K562 (cell line): Measurements from ENCODE around the gene CTAG1B. TPM values are rescaled to one million over a fixed set of nuclear protein-coding genes. Genes with fewer than 3 reads are reported as not detected.

Experiments
- ATAC-seq: fragments of 200-7000 bp; cut with Tn5 transposase; 3 replicates; pipeline ENCODE4 v1.9.1; 2020; ENCODE audit warnings: moderate library complexity
- BruUV-seq: library from RNA; stranded (reverse); fragments of 400-500 nt; replicated peaks from 2 replicates; lab custom pipeline; 2021; lab: Mats Ljungman, UMichigan
- CTCF ChIA-PET: fragments of 300-600 bp; formaldehyde crosslinking; extraction: SDS; loops from one replicate; lab custom pipeline; 2021; ENCODE audit warnings: low intra/inter-chr PET ratio; lab: Yijun Ruan, JAX
- POLR2A ChIA-PET: fragments of 300-600, 350-650 bp; sonication (Branson Sonifier 250); formaldehyde crosslinking; extraction: SDS; loops from one replicate; lab custom pipeline; 2021; ENCODE audit warnings: antibody characterized with exemption, inconsistent platforms; lab: Yijun Ruan, JAX
- DNase-seq, 4 experiments: peaks; one replicate each; pipeline versions ENCODE4 v3.0.0 to v3.0.0-alpha.2; 2011 to 2018; ENCODE audit warnings: low spot score in 3 of 4, mixed read lengths in 3 of 4; ENCODE audit errors: extremely low read depth in 1 of 4
- FAIRE-seq: peaks from 2 replicates; lab custom pipeline; 2011; peaks lifted over from hg19 to GRCh38; lab: Jason Lieb, UNC
- H2AFZ ChIP-seq: 2 replicates; pipeline ENCODE4 v1.6.0; 2011; ENCODE audit warnings: low read depth, low read length, control low read depth, inconsistent platforms
- H3K27ac ChIP-seq: fragments of 200-600 bp; 3 replicates; pipeline ENCODE4 v1.8.0; 2011; ENCODE audit warnings: low read depth, mild to moderate bottlenecking, control low read depth, inconsistent platforms, low read length, moderate library complexity, mixed read lengths; ENCODE audit errors: extremely low read depth
- H3K27me3 ChIP-seq, 2 experiments: fragments of 300-600 bp in 1 of 2; 2 replicates in 1 of 2; 3 replicates in 1 of 2; pipeline versions ENCODE4 v1.6.0 to v1.8.0; 2011; ENCODE audit warnings: inconsistent platforms in 2 of 2, low read length in 2 of 2, mild to moderate bottlenecking in 1 of 2, mixed read lengths in 1 of 2, moderate library complexity in 1 of 2; ENCODE audit not compliant: control insufficient read depth in 2 of 2, insufficient read depth in 2 of 2
- H3K36me3 ChIP-seq: fragments of 300-600 bp; 3 replicates; pipeline ENCODE4 v1.8.0; 2011; ENCODE audit warnings: mild to moderate bottlenecking, low read length, inconsistent platforms; ENCODE audit not compliant: control insufficient read depth, insufficient read depth
- H3K4me1 ChIP-seq, 2 experiments: fragments of 200-600 bp in 1 of 2; replicated peaks in 1 of 2; 2 replicates in 1 of 2; 3 replicates in 1 of 2; pipeline versions ENCODE4 v1.5.1 to v1.8.0; 2011; ENCODE audit warnings: inconsistent platforms in 2 of 2, low read length in 2 of 2, mild to moderate bottlenecking in 1 of 2, mixed read lengths in 1 of 2, moderate library complexity in 1 of 2; ENCODE audit not compliant: control insufficient read depth in 2 of 2, insufficient read depth in 2 of 2
- H3K4me2 ChIP-seq: 2 replicates; pipeline ENCODE4 v1.6.1; 2011; ENCODE audit warnings: low read length, control low read depth, inconsistent platforms, mixed read lengths; ENCODE audit not compliant: insufficient read depth
- H3K4me3 ChIP-seq: fragments of 200-600 bp; sonication (generic), shearing (Covaris generic); 2 replicates; pipeline ENCODE4 v1.5.1; 2016; ENCODE audit warnings: control low read depth, inconsistent platforms
- H3K79me2 ChIP-seq: fragments of 200-600 bp; 3 replicates; pipeline ENCODE4 v1.8.0; 2011; ENCODE audit warnings: low read length, inconsistent platforms; ENCODE audit not compliant: control insufficient read depth, insufficient read depth
- H3K9ac ChIP-seq, 2 experiments: 2 replicates each; pipeline versions ENCODE4 v1.6.0 to v1.6.1; 2011; ENCODE audit warnings: low read depth in 2 of 2, low read length in 2 of 2, control low read depth in 1 of 2, inconsistent platforms in 1 of 2, mild to moderate bottlenecking in 1 of 2, mixed read lengths in 1 of 2; ENCODE audit not compliant: insufficient read depth in 1 of 2
- H3K9me1 ChIP-seq: one replicate; pipeline ENCODE4 v1.6.0; 2011; ENCODE audit warnings: inconsistent platforms, mild to moderate bottlenecking, low read length, moderate library complexity; ENCODE audit not compliant: control insufficient read depth, insufficient read depth
- H3K9me3 ChIP-seq: replicated peaks from 2 replicates; pipeline ENCODE4 v1.5.1; 2011; ENCODE audit warnings: low read depth, low read length, inconsistent platforms; ENCODE audit not compliant: control insufficient read depth, insufficient read depth
- H4K20me1 ChIP-seq: replicated peaks from 2 replicates; pipeline ENCODE4 v1.6.1; 2011; ENCODE audit warnings: low read length, inconsistent platforms, mixed read lengths; ENCODE audit not compliant: control insufficient read depth, insufficient read depth
- ELF2 ChIP-seq: fragments of 250-450 bp; sonication (Bioruptor Pico); IDR thresholded peaks from 2 replicates; pipeline ENCODE4 v1.5.0; 2021; ENCODE audit warnings: mild to moderate bottlenecking
- EZH2 ChIP-seq: IDR thresholded peaks from 2 replicates; pipeline ENCODE4 v1.6.1; 2012; ENCODE audit warnings: low read depth, mild to moderate bottlenecking, inconsistent platforms, low read length, borderline replicate concordance
- FOSL1 ChIP-seq: fragments of 200-800 bp; sonication (Bioruptor generic); conservative IDR thresholded peaks from 2 replicates; pipeline ENCODE4 v1.6.1; 2016; ENCODE audit warnings: missing genetic modification characterization, missing compliant biosample characterization
- GTF2F1 ChIP-seq: IDR thresholded peaks from 2 replicates; pipeline ENCODE4 v1.6.1; 2011; ENCODE audit warnings: low read depth, low read length, improper control_type of control experiment
- HOXB6 ChIP-seq: fragments of 250-450 bp; sonication (Bioruptor Pico); IDR thresholded peaks from 2 replicates; pipeline ENCODE4 v1.5.1; 2022; ENCODE audit warnings: mild to moderate bottlenecking, borderline replicate concordance
- IRF2 ChIP-seq: sonication (generic); formaldehyde crosslinking; IDR thresholded peaks from 2 replicates; pipeline ENCODE4 v1.8.1; 2022; ENCODE audit warnings: mild to moderate bottlenecking, missing genetic modification reagents
- NEUROD1 ChIP-seq: fragments of 150-350 bp; IDR thresholded peaks from 2 replicates; pipeline ENCODE4 v1.6.1; 2014; ENCODE audit warnings: borderline replicate concordance, low read length, low read depth; ENCODE audit not compliant: partially characterized antibody
- NR3C1 ChIP-seq: sonication (generic); formaldehyde crosslinking; IDR thresholded peaks from 2 replicates; pipeline ENCODE4 v1.8.1; 2022; ENCODE audit warnings: missing genetic modification reagents
- RBM14 ChIP-seq: fragments of 200-400 bp; formaldehyde crosslinking; IDR thresholded peaks from 2 replicates; pipeline ENCODE4 v1.6.1; 2018; ENCODE audit warnings: low read depth, mild to moderate bottlenecking, low read length, moderate library complexity, borderline replicate concordance; ENCODE audit not compliant: insufficient read depth
- SAFB ChIP-seq: fragments of 200-400 bp; formaldehyde crosslinking; IDR thresholded peaks from 2 replicates; pipeline ENCODE4 v1.6.1; 2017; ENCODE audit warnings: low read depth, low read length, borderline replicate concordance
- TAF1 ChIP-seq: IDR thresholded peaks from 2 replicates; pipeline ENCODE4 v1.6.1; 2011; ENCODE audit warnings: mild to moderate bottlenecking, low read length, moderate library complexity; ENCODE audit not compliant: insufficient read depth, control insufficient read depth, severe bottlenecking; ENCODE audit errors: extremely low read depth
- ZNF280B ChIP-seq: fragments of 250-450 bp; sonication (Bioruptor Pico); IDR thresholded peaks from 2 replicates; pipeline ENCODE4 v1.5.1; 2021; ENCODE audit warnings: mild to moderate bottlenecking
- ZNF282 ChIP-seq: sonication (generic); formaldehyde crosslinking; IDR thresholded peaks from 2 replicates; pipeline ENCODE4 v1.8.1; 2023; ENCODE audit warnings: missing genetic modification reagents
- ZNF408 ChIP-seq: fragments of 250-450 bp; sonication (Bioruptor Pico); IDR thresholded peaks from 2 replicates; pipeline ENCODE4 v1.4.0; 2020; ENCODE audit warnings: low read depth, mild to moderate bottlenecking, moderate library complexity
- WGBS: fragments of 100-300 bp; shearing (Covaris generic); methylation state at CpG from one replicate; pipeline ENCODE4 v1.1.6; 2016; ENCODE audit warnings: low coverage, mixed read lengths; ENCODE audit not compliant: insufficient coverage; ENCODE audit errors: missing lambda C conversion rate; 5-methylcytosine and 5-hydroxymethylcytosine counted together
- in situ Hi-C: fragments of 300-500 bp; cut with MboI; formaldehyde crosslinking; loops from 4 replicates; pipeline ENCODE4 v1.15.0; 2018; ENCODE audit warnings: inconsistent platforms, mixed read lengths
- intact Hi-C: fragments of 100-400 bp; cut with micrococcal nuclease; formaldehyde crosslinking; loops from 2 replicates; pipeline ENCODE4 v1.14.2; 2022
- polyA plus RNA-seq, 8 experiments: library from polyadenylated mRNA; depleted of rRNA in 4 of 8; stranded (reverse) in 5 of 8; unstranded in 3 of 8; fragments of >200 nt; fragmentation: Nextera tagmentation in 2 of 8; fragmentation: Illumina TruSeq in 1 of 8; extraction: Ambion mirVana in 2 of 8; extraction: Trizol in 1 of 8; gene quantifications; 2 replicates each; pipeline versions ENCODE4 v1.2.1 to v1.2.3, GENCODE V29; 2011 to 2014; ENCODE audit warnings: inconsistent platforms in 1 of 8, missing spikeins in 1 of 8
- total RNA-seq, 7 experiments: library from RNA; depleted of rRNA in 6 of 7; stranded (reverse); fragments of >200 nt in 6 of 7; fragmentation: Illumina TruSeq in 2 of 7; extraction: Trizol in 2 of 7; gene quantifications; 2 replicates each; pipeline versions ENCODE4 v1.2.1 to v1.2.3, GENCODE V29; 2011 to 2021; ENCODE audit warnings: low replicate concordance in 1 of 7
- TF ChIP-seq, protein P1 (sequence below): conservative IDR thresholded peaks from 2 replicates; pipeline ENCODE4 v1.6.1; 2011; ENCODE audit warnings: low read depth, mild to moderate bottlenecking, low read length; ENCODE audit not compliant: control insufficient read depth
- TF ChIP-seq, protein P2 (sequence below): fragments of 200-800 bp; sonication (Bioruptor generic); IDR thresholded peaks from 2 replicates; pipeline ENCODE4 v1.6.1; 2016; ENCODE audit warnings: missing genetic modification characterization, missing compliant biosample characterization

Gene CTAG1B
- total and polyA plus RNA-seq, 9 of the 15 experiments (the other 6 are each of a cell fraction or from before 2014, with no cell fraction given) = not detected

DNA sequence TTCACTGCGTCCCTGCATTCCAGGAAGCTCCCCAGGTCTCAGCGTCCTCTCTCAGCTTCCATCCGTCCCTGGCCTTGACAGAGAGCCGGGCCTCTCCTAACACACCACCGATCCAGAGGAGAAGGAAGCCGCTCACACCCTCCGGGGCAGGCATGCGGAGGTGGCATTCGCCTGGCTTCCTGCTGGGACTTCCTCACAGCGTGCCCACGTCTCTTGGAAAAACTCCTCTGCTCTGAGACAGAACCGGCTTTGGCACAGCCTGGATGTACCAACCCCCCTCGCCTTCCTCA, 31.1 kb upstream of the CTAG1B start:
- BruUV-seq = no TSS peak
- intact Hi-C loops (no loop called here), in situ Hi-C loops (loop anchor here (10.0 kb wide), 1 partner anchor 65 kb away; the partner anchor contains the start of gene CTAG1A)
- Histone ChIP-seq H3K27me3 (peaks cover 5 to 18% of the 10 kb centered on the region in 2 experiments; a peak in 3 of 5 replicates), H3K27ac (no peak overlapping the region), H3K79me2 (no peaks in the 10 kb centered on the region; the same call in 2 of the 3 replicates), H2AFZ (no peak overlapping the region), H4K20me1 (no peaks in the 10 kb centered on the region), H3K36me3 (no peaks in the 10 kb centered on the region), H3K9ac (no peak overlapping the region), H3K4me1 (peaks cover 0 to 13% of the 10 kb centered on the region in 2 experiments; a peak in 2 of 5 replicates), H3K9me1 (peaks cover 3% of the 10 kb centered on the region), H3K4me3 (no peak overlapping the region), H3K9me3 (no peaks in the 10 kb centered on the region), H3K4me2 (no peak overlapping the region)
- FAIRE-seq = no peak
- ATAC-seq = no peak
- CTCF ChIA-PET = no interaction called here
- WGBS = 12% methylated on average over 5 of the region's 13 CpGs
- no peak for DNase-seq
- no peak for TF ChIP-seq ZNF408 (CRISPR knock-in tag)
- TF ChIP-seq TAF1 = no peak
- no peak for TF ChIP-seq NEUROD1
- no peak for TF ChIP-seq ELF2 (CRISPR knock-in tag)
- no peak for TF ChIP-seq ZNF282
- TF ChIP-seq, protein P1, sequence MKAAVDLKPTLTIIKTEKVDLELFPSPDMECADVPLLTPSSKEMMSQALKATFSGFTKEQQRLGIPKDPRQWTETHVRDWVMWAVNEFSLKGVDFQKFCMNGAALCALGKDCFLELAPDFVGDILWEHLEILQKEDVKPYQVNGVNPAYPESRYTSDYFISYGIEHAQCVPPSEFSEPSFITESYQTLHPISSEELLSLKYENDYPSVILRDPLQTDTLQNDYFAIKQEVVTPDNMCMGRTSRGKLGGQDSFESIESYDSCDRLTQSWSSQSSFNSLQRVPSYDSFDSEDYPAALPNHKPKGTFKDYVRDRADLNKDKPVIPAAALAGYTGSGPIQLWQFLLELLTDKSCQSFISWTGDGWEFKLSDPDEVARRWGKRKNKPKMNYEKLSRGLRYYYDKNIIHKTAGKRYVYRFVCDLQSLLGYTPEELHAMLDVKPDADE = no peak
- no peak for TF ChIP-seq NR3C1
- TF ChIP-seq FOSL1 (tag) = no peak
- TF ChIP-seq HOXB6 (CRISPR knock-in tag) = no peak
- no peak for TF ChIP-seq GTF2F1
- TF ChIP-seq, protein P2, sequence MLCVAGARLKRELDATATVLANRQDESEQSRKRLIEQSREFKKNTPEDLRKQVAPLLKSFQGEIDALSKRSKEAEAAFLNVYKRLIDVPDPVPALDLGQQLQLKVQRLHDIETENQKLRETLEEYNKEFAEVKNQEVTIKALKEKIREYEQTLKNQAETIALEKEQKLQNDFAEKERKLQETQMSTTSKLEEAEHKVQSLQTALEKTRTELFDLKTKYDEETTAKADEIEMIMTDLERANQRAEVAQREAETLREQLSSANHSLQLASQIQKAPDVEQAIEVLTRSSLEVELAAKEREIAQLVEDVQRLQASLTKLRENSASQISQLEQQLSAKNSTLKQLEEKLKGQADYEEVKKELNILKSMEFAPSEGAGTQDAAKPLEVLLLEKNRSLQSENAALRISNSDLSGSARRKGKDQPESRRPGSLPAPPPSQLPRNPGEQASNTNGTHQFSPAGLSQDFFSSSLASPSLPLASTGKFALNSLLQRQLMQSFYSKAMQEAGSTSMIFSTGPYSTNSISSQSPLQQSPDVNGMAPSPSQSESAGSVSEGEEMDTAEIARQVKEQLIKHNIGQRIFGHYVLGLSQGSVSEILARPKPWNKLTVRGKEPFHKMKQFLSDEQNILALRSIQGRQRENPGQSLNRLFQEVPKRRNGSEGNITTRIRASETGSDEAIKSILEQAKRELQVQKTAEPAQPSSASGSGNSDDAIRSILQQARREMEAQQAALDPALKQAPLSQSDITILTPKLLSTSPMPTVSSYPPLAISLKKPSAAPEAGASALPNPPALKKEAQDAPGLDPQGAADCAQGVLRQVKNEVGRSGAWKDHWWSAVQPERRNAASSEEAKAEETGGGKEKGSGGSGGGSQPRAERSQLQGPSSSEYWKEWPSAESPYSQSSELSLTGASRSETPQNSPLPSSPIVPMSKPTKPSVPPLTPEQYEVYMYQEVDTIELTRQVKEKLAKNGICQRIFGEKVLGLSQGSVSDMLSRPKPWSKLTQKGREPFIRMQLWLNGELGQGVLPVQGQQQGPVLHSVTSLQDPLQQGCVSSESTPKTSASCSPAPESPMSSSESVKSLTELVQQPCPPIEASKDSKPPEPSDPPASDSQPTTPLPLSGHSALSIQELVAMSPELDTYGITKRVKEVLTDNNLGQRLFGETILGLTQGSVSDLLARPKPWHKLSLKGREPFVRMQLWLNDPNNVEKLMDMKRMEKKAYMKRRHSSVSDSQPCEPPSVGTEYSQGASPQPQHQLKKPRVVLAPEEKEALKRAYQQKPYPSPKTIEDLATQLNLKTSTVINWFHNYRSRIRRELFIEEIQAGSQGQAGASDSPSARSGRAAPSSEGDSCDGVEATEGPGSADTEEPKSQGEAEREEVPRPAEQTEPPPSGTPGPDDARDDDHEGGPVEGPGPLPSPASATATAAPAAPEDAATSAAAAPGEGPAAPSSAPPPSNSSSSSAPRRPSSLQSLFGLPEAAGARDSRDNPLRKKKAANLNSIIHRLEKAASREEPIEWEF (CRISPR knock-in tag) = no peak
- TF ChIP-seq SAFB = no peak
- no peak for TF ChIP-seq IRF2
- TF ChIP-seq EZH2 = no peak
- TF ChIP-seq ZNF280B (CRISPR knock-in tag) = no peak
- TF ChIP-seq RBM14 = no peak
- POLR2A ChIA-PET = no interaction called here
